GM18499 (cell line): ENCODE data around the gene RELN.
"Not testable (repeated sequence)": the region's sequence is repeated elsewhere in the genome, so short reads cannot be mapped to it uniquely, and the experiment has no call there.

Experiments
- ATAC-seq: cut with Tn5 transposase; IDR thresholded peaks from one replicate; pipeline ENCODE4 v1.9.1; 2021; ENCODE audit warnings: moderate number of reproducible peaks; ENCODE audit not compliant: insufficient read depth, unreplicated experiment

Gene RELN

DNA sequence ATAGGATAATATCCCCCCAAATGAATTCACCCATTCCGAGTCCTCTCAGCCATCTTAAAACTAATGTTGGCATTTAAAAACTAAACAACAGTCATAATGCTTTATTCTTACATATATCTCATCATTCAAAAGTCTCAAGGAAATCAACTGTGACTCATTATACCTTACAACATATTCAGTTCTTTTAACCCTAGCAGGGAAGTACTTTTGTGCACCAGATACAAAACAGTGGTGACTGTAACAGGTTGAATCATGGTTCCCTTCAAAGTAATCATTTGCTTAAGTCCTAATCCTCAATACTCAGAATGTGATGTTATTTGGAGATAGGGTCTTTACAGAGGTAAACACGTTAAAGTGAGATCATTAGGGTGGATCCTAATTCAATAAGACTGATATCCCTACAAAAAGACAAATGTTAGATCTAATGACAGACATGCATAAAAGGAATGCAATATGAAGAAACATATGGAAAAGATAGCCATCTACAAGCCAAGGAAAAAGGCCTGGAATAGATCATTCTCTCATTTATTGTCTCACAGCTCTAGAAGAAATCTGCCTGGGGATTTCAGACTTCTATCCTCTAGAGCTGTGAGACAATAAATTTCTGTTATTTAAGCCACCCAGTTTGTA is 42.3 kb downstream of the RELN start:
- ATAC-seq: no peak

- ATAC-seq: no peak
Observed at GRCh38 chr7:103944230-103944900, 45.1 kb downstream of the RELN start.

DNA sequence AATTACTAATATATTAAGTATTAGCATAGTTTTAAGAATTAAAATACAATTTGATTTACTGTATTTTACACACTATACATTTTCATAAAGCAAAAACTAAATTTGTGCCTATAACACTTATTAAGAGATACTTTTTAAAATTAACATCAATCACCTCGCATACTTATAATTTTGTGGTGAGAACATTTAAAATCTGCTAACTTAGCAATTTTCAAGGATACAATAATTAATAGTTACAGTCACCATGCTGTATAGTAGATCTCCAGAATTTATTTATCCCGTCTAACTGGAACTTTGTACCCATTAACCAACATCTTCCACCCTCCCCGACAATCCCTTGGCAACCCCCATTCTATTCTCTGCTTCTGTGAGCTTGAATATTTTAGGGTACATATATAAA is 47.5 kb downstream of the RELN start:
- ATAC-seq: no peak

DNA sequence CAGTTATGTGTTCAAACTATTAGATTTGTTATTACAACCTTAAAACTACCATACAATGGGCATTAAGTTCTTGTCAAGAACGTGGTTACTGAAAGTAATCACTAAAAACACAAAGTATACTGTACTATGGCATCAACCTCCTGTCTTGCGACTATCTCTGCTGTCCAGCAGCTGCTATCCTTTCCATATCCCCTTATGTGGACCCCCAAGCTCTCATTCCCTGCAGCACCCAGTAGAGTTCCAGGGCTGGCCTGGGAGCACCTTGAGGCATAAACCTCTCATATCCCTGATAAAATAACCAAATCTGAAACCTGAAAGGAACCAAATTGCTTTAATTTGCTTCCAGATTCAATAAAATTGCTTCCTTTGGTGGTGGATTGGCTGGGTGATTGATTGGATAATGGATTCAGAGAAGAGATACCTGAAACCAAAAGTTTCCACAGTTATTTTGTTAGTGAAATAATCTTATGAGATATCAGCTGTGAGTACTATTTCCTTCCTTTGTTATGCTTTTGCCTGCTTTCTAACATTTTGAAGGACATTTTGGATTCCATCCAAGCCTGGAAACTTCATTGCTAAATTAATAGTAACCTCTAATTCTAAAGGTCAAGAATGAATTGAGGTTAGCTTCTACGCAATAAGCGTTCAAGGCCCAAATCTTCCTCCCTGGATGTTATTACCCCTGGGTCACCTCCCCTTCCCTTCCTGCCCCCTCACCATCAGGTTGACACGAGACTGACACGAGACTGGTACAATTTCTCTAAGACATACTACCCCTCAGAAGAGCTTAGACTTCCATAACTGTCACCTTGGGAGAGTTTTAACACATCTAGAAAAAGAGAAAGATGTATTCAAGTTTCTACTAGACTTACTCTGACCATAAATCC is 48.8 kb downstream of the RELN start:
- ATAC-seq: no peak

- ATAC-seq: no peak
Observed at GRCh38 chr7:103937680-103938079, 51.8 kb downstream of the RELN start.

DNA sequence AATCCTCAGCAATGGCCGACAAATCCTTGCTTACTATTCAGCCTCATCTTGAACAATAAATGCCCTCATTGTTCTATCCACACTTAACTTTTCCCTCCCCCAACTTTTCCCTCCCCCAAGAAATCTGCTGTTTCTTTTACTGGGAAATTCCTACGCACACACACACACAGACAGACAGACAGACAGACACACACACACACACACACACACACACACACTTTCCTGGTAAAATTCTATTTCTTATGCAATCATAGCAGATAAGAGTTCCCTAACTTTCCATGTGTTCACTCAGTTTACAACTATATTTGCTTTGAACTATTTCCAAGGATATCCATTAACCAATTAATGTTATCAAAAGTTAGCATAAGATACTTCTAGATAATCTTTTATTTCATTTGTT is 52.9 kb downstream of the RELN start:
- no peak for ATAC-seq

GRCh38 chr7:103934508-103934907 is 55.0 kb downstream of the RELN start:
- ATAC-seq: no peak

DNA sequence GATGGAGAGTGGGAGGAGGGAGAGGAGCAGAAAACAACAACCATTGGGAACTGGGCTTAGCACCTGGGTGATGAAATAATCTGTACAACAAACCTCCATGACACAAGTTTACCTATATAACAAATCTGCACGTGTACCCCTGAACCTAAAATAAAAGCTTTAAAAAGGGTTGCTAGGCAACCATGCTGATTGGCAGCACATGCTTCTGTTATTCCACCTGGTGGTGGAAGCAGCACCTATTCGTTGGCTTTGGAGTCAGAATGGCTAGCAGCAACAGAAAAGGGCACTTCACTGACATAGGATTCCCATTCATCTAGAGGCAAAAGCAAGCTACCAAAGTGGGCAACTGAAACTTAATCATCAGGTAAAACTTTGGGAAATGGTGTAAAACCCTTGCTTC is 57.1 kb downstream of the RELN start:
- no peak for ATAC-seq

GRCh38 chr7:103929901-103930311 is 59.6 kb downstream of the RELN start:
- no peak for ATAC-seq

DNA sequence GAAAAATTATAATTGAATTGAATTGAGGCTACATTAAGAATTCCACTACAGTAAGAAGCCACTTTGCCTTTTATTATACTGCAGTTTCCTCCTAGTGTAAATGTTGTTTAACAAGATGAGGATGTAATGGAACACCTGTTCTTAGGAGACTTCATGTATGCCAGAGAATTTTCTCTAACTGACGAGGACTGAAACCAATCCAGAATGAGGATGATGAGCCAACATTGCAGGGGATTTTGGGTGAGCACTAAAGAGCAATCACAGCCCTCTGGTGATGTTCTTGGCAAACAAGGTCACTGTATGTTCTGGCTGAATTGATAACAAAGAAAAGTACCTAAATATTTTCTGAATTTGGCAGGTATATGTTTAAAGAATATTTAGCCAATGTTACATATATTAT is 60.9 kb downstream of the RELN start:
- no peak for ATAC-seq

GRCh38 chr7:103924184-103924583 is 65.3 kb downstream of the RELN start:
- ATAC-seq: no peak

- no peak for ATAC-seq
Observed at GRCh38 chr7:103922407-103922806, 67.1 kb downstream of the RELN start.

- ATAC-seq: no peak
Observed at GRCh38 chr7:103921692-103922091, 67.8 kb downstream of the RELN start.

DNA sequence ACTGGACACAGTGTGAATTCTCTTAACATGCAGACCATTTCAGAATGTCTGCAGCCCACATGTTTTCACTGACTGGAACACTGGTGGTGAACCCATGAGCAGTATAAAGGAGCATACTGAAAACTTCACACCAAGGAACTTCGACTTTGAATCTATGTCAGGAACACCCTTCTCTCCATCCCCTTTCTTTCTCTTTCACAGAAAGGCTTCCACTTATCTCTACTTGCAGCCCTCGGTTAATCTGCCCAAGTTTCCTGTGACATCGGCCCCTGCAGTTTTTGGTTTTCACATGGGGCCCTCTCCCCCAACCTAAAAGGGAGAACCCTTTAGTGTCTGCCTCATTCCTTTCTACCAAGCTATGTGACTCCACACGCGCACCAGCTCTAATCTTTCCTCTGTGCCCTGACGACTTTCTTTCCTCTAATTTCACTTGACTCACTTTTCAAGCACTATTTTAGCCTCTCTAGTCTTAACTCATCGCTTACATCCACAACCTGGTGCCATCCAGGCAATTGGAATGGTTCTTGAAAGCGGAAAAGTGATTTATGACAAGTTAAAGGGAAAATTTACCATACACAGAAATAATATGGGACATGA is 70.1 kb downstream of the RELN start:
- ATAC-seq: no peak

GRCh38 chr7:103918631-103919271 is 70.7 kb downstream of the RELN start:
- no peak for ATAC-seq

GRCh38 chr7:103915680-103916357 is 73.6 kb downstream of the RELN start:
- ATAC-seq: no peak

DNA sequence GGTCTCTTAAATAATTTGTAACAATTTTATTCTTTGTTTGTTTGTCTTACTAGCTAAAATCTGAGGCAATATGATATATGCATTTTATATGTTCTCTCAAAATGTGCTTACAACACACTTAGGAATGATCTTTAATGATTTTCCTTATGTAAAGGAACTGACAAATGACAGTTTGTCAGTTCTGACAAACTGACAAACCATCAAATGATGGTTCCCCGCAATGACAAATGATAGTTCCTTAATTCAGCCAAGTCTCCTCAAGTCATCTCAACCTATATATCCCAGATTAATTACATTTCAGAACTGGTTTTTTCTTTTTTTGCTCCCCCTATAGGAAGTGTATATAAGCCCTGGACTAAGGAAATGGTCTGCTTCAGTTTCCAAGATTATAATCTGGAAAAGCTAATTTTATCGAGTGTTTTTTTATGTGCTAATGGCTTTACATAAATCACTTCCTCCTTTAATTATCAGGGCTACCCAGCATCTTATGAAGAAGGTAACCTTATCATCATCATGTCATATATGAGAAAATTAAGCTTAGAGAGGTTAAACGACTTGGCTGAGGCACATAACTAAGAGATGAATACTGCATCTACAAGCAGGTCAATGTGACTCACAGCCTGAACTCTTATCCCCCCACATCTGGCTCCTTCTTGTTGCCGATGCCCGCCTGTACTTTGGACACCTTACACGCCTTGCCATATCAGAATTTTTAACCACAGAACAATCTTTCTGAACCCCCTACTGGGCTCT is 75.1 kb downstream of the RELN start:
- no peak for ATAC-seq

GRCh38 chr7:103912891-103913605 is 76.4 kb downstream of the RELN start:
- ATAC-seq: no peak

GRCh38 chr7:103911015-103911414 is 78.4 kb downstream of the RELN start:
- not testable (repeated sequence) for ATAC-seq
